K562 (cell line): ENCODE results near the gene SAT1. TPM values are rescaled to one million over a fixed set of nuclear protein-coding genes. Genes with fewer than 3 reads are reported as not detected.

Experiments used
- GABPA ChIP-seq: fragments of 200-800 bp; sonication (Bioruptor generic); conservative IDR thresholded peaks from 2 replicates; pipeline ENCODE4 v1.6.1; 2016; ENCODE audit warnings: low read depth, missing genetic modification characterization, missing compliant biosample characterization
- GATA2 ChIP-seq: sonication (generic); formaldehyde crosslinking; IDR thresholded peaks from 2 replicates; pipeline ENCODE4 v1.4.0; 2020; ENCODE audit warnings: mild to moderate bottlenecking, missing genetic modification reagents
- MCM3 ChIP-seq: fragments of 450-650 bp; IDR thresholded peaks from 2 replicates; pipeline ENCODE4 v1.6.1; 2016
- RBBP5 ChIP-seq: fragments of 200-600 bp; sonication (generic); IDR thresholded peaks from 2 replicates; pipeline ENCODE4 v1.6.1; 2012; ENCODE audit warnings: borderline replicate concordance, mild to moderate bottlenecking, low read length, control low read depth, inconsistent platforms; ENCODE audit not compliant: insufficient read depth, poor library complexity, severe bottlenecking
- SMARCA5 ChIP-seq: fragments of 450-650 bp; IDR thresholded peaks from 2 replicates; pipeline ENCODE4 v1.6.1; 2016
- ZNF707 ChIP-seq: fragments of 250-450 bp; sonication (Bioruptor Pico); conservative IDR thresholded peaks from 2 replicates; pipeline ENCODE4 v1.8.0; 2022; ENCODE audit warnings: inconsistent platforms, mild to moderate bottlenecking, moderate library complexity
- polyA plus RNA-seq, 8 experiments: library from polyadenylated mRNA; depleted of rRNA in 4 of 8; stranded (reverse) in 5 of 8; unstranded in 3 of 8; fragments of >200 nt; fragmentation: Nextera tagmentation in 2 of 8; fragmentation: Illumina TruSeq in 1 of 8; extraction: Ambion mirVana in 2 of 8; extraction: Trizol in 1 of 8; gene quantifications; 2 replicates each; pipeline versions ENCODE4 v1.2.1 to v1.2.3, GENCODE V29; 2011 to 2014; ENCODE audit warnings: inconsistent platforms in 1 of 8, missing spikeins in 1 of 8
- total RNA-seq, 7 experiments: library from RNA; depleted of rRNA in 6 of 7; stranded (reverse); fragments of >200 nt in 6 of 7; fragmentation: Illumina TruSeq in 2 of 7; extraction: Trizol in 2 of 7; gene quantifications; 2 replicates each; pipeline versions ENCODE4 v1.2.1 to v1.2.3, GENCODE V29; 2011 to 2021; ENCODE audit warnings: low replicate concordance in 1 of 7
- TF ChIP-seq, protein P1 (sequence below): sonication (generic); formaldehyde crosslinking; IDR thresholded peaks from 2 replicates; pipeline ENCODE4 v1.8.1; 2023; ENCODE audit warnings: mild to moderate bottlenecking, missing genetic modification reagents
- TF ChIP-seq, protein P2 (sequence below), 2 experiments: fragments of 450-650 bp in 1 of 2; sonication (generic) in 1 of 2; formaldehyde crosslinking; conservative IDR thresholded peaks; 2 replicates each; pipeline versions ENCODE4 v1.4.0 to v1.8.1; 2020 to 2022; ENCODE audit warnings: mild to moderate bottlenecking in 1 of 2, missing genetic modification reagents in 1 of 2

SAT1 gene
- total and polyA plus RNA-seq, 9 of the 15 experiments (the other 6 are each of a cell fraction or from before 2014, with no cell fraction given): 47.4 to 194 (median 74.1) TPM

DNA sequence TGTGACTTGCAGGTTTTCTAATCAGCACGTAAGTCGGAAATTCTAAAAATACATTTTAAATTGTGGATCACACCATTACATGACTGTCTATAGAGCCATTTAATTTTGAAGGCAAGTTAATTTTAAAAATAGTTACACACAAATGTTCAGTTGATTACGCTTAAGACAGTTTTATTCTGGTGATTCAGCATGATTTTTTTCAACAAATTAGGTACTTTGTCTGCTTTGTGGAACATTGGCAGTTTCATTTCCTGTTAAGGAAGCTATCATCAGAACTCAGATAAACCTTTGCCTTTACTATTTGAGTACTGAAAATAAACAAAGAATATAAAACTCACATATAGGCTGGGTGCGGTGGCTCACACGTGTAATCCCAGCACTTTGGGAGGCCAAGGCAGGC lies 19.5 kb downstream of the SAT1 start (continued):
- TF ChIP-seq MCM3: no peak
- TF ChIP-seq SMARCA5: no peak
- TF ChIP-seq, protein P1, sequence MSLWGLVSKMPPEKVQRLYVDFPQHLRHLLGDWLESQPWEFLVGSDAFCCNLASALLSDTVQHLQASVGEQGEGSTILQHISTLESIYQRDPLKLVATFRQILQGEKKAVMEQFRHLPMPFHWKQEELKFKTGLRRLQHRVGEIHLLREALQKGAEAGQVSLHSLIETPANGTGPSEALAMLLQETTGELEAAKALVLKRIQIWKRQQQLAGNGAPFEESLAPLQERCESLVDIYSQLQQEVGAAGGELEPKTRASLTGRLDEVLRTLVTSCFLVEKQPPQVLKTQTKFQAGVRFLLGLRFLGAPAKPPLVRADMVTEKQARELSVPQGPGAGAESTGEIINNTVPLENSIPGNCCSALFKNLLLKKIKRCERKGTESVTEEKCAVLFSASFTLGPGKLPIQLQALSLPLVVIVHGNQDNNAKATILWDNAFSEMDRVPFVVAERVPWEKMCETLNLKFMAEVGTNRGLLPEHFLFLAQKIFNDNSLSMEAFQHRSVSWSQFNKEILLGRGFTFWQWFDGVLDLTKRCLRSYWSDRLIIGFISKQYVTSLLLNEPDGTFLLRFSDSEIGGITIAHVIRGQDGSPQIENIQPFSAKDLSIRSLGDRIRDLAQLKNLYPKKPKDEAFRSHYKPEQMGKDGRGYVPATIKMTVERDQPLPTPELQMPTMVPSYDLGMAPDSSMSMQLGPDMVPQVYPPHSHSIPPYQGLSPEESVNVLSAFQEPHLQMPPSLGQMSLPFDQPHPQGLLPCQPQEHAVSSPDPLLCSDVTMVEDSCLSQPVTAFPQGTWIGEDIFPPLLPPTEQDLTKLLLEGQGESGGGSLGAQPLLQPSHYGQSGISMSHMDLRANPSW: no peak
- TF ChIP-seq GATA2 (CRISPR knock-in tag): no peak
- no peak for TF ChIP-seq RBBP5
- no peak for TF ChIP-seq ZNF707 (CRISPR knock-in tag)
- 0 out of 2 replicates have a peak, but pooled peaks have one; percentile 21 for TF ChIP-seq GABPA
- TF ChIP-seq, protein P2, sequence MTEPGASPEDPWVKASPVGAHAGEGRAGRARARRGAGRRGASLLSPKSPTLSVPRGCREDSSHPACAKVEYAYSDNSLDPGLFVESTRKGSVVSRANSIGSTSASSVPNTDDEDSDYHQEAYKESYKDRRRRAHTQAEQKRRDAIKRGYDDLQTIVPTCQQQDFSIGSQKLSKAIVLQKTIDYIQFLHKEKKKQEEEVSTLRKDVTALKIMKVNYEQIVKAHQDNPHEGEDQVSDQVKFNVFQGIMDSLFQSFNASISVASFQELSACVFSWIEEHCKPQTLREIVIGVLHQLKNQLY (CRISPR knock-in tag; conservative IDR thresholded peaks at IDR 0.05): no peak
